Mononuclear cell (primary cell): ENCODE data around the gene SLC6A16. TPM values are rescaled to one million over a fixed set of nuclear protein-coding genes. Genes with fewer than 3 reads are reported as not detected.
"Not testable (repeated sequence)": the region's sequence is repeated elsewhere in the genome, so short reads cannot be mapped to it uniquely, and the experiment has no call there.

Source experiments
- H3K27me3 ChIP-seq: 2 replicates; pipeline ENCODE4 v1.6.0; 2011; ENCODE audit warnings: low read length, control low read depth; ENCODE audit not compliant: insufficient read depth
- H3K4me1 ChIP-seq: 2 replicates; pipeline ENCODE4 v1.5.1; 2011; ENCODE audit warnings: mild to moderate bottlenecking, low read length, control low read depth; ENCODE audit not compliant: insufficient read depth
- H3K4me3 ChIP-seq: 2 replicates; pipeline ENCODE4 v1.5.1; 2011; ENCODE audit warnings: mild to moderate bottlenecking, low read length, moderate library complexity
- H3K9me3 ChIP-seq: 2 replicates; pipeline ENCODE4 v1.5.1; 2011; ENCODE audit warnings: low read depth, mild to moderate bottlenecking, control low read depth, low read length
- total RNA-seq: library from RNA; depleted of rRNA; stranded (reverse); fragments of >200 nt; gene quantifications from one replicate; pipeline ENCODE4 v1.2.3, GENCODE V29; 2012

SLC6A16 gene
- total RNA-seq, 1 donor, result 0.73 TPM

DNA sequence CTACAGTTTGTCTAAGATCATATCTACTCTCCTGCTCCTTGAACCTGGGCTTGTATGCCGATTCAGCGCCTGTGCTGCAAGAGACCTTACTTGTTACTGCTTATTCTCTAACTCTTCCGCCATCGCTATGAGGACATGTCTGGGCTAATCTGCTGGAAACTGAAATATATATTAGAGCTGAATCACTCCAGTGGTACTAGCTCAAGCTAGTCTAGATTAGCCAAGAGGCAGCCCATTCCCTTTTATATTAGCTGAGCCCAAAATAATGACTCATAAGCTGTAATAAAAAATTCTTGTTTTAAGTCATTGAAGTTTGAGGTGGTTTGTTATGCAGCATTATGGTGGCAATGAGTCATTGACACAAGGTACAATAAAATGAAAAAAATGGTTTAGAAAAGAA lies 52.8 kb downstream of the SLC6A16 start:
- no peaks in the 10 kb centered on the region for H3K4me1 ChIP-seq
- H3K4me3 ChIP-seq, result no peak overlapping the region
- peaks cover 2% of the 10 kb centered on the region for H3K27me3 ChIP-seq
- H3K9me3 ChIP-seq, result peaks cover 3% of the 10 kb centered on the region

DNA sequence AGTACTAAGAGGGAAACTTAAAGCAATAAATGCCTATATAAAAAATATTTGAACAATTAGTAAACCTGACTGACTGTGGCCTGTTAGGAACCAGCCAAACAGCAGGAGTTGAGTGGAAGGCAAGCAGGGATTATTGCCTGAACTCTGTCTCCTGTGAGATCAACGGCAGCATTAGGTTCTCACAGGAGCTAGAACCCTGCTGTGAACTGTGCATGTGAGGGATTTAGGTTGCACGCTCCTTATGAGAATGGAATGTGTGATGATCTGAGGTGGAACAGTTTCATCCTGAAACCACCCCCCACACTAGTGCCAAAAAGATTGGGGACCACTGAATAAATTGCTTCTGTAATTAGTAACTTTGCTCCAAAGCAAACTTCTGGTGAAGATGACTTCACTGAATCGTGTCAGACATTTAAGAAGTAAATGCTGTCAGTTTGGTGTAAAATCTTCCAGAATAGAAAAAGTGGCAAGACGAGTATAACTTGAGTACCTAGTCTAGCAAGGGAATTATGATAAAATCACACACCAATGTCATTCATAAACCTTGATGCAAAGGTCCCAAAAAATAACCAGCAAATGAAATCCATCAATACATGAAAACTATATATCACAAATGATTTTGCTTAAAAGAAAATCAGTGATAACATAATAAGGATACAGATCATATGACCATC lies 53.8 kb downstream of the SLC6A16 start:
- Histone ChIP-seq H3K4me3 (no peak overlapping the region), H3K27me3 (peaks cover 2% of the 10 kb centered on the region), H3K9me3 (peaks cover 4% of the 10 kb centered on the region), H3K4me1 (no peaks in the 10 kb centered on the region)

DNA sequence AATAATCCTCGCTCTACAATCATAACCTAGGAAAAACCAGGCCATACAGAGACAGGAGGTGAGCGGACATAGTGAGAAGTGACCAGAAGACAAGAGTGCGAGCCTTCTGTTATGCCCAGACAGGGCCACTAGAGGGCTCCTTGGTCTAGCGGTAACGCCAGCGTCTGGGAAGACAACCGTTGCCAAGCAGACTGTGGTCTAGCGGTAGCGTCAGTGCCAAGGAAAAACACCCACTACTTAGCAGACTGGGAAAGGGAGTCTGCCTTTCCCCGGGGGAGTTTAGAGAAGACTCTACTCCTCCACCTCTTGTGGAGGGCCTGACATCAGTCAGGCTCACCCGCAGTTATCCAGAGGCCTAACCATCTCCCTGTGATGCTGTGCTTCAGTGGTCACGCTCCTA lies 58.6 kb downstream of the SLC6A16 start:
- not testable (repeated sequence) for H3K4me3 ChIP-seq, H3K27me3 ChIP-seq, H3K4me1 ChIP-seq
- H3K9me3 ChIP-seq, result peaks cover 14% of the 10 kb centered on the region

DNA sequence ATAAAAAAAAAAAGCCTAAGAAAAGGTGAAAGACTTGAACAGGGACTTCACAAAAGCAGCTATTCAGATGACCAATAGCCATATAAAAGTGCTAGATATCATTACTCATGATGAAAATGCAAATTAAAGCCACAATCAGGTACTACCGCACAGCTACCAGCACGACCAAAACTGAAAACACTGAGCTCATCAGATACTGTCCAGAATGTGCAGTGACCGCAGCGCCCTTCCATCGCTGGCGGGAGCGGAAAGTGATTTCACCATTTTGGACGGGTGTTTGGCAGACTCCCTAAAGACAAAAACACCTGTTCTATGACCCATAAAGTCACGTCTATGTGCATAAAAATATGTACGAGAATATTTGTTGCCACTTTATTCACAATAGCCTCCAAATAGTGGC lies 60.7 kb downstream of the SLC6A16 start:
- peaks cover 8% of the 10 kb centered on the region for H3K27me3 ChIP-seq
- no peaks in the 10 kb centered on the region for H3K4me1 ChIP-seq
- no peak overlapping the region for H3K4me3 ChIP-seq
- H3K9me3 ChIP-seq, result peaks cover 16% of the 10 kb centered on the region

DNA sequence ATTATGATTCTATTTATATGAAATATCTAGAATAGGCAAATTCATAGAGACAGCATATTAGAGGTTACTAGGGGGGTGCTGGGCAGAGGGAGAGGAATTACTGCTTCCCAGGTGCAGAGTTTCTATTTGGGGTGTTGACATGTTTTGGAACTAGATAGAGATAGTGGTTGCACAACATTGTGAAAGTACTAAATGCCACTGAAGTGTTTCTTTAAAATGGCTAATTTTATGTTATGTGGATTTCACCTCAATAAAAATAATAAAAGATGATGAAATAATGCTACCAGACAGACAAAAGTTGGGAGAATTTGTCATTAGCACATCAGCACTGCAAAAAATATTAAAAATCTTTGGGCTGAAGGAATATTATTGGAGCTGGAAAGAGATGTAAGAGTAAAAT lies 63.4 kb downstream of the SLC6A16 start:
- Histone ChIP-seq H3K9me3 (peaks cover 25% of the 10 kb centered on the region), H3K4me1 (no peaks in the 10 kb centered on the region), H3K4me3 (no peak overlapping the region), H3K27me3 (peaks cover 15% of the 10 kb centered on the region)

DNA sequence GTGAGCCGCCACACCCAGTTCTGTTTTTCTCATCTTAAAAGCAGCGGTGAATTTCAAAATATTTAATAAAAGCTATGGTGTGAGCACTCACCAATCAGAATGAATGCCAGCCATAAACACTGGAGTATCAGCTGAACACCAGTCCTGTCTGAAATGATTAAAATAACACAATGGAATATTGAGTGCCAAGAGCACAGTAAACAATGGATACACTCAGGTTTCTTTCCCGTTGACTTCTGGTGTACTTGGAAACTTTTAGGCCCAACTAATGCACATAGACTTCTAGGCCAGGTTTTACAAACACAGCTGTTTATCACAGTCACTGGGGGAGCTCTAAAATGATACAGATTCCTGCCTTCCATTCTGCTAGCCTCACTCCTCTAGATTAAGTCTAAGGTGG lies 68.3 kb downstream of the SLC6A16 start:
- no peaks in the 10 kb centered on the region for H3K4me1 ChIP-seq
- H3K4me3 ChIP-seq, result no peak overlapping the region
- H3K27me3 ChIP-seq, result peaks cover 13% of the 10 kb centered on the region
- peaks cover 15% of the 10 kb centered on the region for H3K9me3 ChIP-seq

DNA sequence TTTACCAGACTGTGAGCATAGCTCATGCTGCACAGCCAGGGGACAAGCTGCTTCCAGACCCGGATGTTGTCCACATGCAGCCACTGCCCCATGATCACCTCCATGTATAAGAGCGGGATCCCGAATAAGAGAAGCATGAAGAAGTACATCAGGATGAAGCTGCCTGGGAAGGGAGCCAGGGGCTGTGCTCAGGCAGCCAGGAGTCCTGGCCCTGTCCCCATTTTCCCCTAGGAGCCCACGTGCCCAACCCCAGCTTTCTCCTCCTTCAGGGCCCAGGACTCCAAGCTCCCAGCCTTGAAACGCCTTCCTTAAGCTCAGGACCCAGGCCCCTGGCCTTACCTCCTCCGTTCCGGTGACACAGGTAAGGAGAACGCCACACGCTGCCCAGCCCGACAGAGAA lies 69.3 kb downstream of the SLC6A16 start:
- no peaks in the 10 kb centered on the region for H3K4me1 ChIP-seq
- H3K9me3 ChIP-seq, result peaks cover 15% of the 10 kb centered on the region
- peaks cover 13% of the 10 kb centered on the region for H3K27me3 ChIP-seq
- no peak overlapping the region for H3K4me3 ChIP-seq

DNA sequence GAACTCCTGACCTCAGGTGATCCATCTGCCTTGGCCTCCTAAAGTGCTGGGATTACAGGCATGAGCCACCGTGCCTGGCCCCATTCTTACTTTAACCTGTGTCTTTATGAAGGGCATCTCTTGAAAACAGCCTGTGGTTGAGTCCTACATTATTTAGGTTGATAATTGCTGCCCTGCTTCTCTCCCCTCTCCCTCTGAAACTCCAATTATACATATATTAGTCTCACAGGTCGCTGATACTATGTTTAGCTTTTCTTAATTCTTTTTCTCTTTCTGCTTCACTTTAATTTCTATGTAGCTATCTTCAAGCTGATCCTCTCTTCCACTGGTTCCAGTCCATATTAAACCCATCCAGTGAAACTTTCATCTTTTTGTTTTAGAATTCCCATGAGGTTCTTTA lies 75.1 kb downstream of the SLC6A16 start:
- H3K4me3 ChIP-seq, result no peak overlapping the region
- peaks cover 3% of the 10 kb centered on the region for H3K27me3 ChIP-seq
- H3K4me1 ChIP-seq, result no peaks in the 10 kb centered on the region
- H3K9me3 ChIP-seq, result no peaks in the 10 kb centered on the region

DNA sequence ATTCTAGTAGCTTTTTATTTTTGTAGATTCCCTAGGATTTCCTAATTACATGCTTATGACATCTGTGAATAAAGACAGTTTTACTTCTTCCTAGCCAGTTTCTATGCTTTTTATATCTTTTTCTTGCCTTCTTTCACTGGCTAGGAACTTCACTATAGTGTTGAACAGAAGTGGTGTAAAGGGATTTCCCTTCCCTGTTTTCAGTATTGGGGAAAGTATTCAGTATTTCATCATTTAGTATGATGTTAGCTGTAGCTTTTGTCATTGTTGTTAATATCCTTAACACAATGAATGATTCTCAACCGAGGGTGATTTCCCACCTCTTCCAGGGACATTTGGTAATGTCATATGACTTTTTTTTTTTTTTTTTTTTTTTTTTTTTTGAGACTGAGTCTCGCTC lies 77.3 kb downstream of the SLC6A16 start:
- Histone ChIP-seq H3K4me3 (no peak overlapping the region), H3K27me3 (peaks cover 3% of the 10 kb centered on the region), H3K4me1 (no peaks in the 10 kb centered on the region), H3K9me3 (no peaks in the 10 kb centered on the region)

DNA sequence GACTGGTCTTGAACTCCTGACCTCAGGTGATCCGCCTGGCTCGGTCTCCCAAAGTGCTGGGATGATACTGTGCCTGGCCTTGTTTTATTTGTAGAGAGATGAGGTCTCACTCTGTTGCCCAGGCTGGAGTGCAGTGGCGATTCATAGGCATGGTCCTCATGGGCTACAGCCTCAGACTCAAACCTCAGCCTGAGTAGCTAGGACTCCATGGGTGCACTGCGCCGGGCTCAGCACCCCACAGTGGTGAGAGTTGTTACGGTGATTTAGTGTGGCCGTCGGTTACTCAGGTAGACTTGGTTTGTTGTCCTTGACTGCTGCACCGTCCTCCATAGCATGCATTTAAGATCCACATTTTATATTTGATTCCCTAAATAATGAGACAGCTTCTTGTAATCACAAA lies 80.7 kb downstream of the SLC6A16 start:
- H3K4me1 ChIP-seq, result no peaks in the 10 kb centered on the region
- H3K27me3 ChIP-seq, result no peaks in the 10 kb centered on the region
- no peak overlapping the region for H3K4me3 ChIP-seq
- H3K9me3 ChIP-seq, result no peaks in the 10 kb centered on the region

DNA sequence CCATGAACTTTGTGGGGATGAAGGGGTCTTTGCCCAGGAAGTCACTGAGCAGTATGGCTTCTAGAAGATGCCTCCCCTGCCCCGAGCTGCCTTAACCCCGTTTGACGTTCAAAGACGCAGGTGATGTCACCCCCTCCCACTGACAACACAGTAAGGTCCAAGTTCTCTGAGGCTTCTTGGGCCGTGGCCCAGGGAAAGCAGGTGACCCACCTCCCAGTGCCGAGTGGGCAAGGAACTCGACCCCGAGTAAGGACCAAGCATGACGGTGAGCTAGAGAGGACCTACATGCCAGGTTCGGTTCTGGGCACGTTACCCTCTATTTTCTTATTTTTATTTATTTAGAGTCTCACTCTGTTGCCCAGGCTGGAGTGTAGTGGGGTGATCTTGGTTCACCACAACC lies 81.3 kb downstream of the SLC6A16 start:
- Histone ChIP-seq H3K4me3 (no peak overlapping the region), H3K4me1 (no peaks in the 10 kb centered on the region), H3K27me3 (no peaks in the 10 kb centered on the region), H3K9me3 (no peaks in the 10 kb centered on the region)

DNA sequence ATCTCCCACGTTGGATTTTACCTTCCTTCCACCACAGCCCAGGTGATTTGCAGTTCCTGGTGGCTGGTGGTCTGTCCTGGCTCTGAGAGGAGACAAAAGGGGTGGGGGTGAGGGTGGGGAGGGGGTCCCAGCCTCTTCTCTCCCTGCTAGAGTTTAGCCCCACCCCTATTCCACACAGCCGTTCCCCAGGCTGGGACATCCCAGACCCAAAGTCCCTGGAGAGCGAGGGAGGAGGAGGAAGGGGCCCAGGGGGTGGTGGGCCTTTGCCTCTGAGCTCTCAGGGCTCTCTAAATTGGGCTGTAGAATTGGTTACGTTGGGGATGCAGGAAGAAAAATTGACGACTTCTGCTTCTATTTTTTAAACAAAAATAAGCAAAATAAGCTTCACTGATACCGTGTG lies 81.9 kb downstream of the SLC6A16 start:
- H3K4me3 ChIP-seq, result no peak overlapping the region
- H3K4me1 ChIP-seq, result no peaks in the 10 kb centered on the region
- no peaks in the 10 kb centered on the region for H3K9me3 ChIP-seq
- no peaks in the 10 kb centered on the region for H3K27me3 ChIP-seq

DNA sequence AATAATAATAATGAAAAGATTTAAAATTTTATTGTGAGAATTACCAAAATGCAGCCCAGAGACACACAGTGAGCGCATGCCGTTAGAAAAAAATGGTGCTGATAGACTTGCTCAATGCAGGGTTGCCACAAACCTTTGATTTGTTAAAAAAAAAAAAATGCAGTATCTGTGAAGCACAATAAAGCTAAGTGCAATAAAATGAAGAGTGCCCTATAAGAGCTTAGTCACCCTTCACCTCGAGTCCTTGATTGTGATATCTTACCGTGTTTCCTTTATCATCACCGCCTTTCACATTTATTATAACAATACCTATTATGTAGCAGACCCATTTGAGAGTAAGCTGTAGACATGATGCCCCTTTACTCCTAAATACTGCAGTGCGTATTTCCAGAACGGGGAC lies 83.2 kb downstream of the SLC6A16 start:
- no peaks in the 10 kb centered on the region for H3K4me1 ChIP-seq
- no peaks in the 10 kb centered on the region for H3K27me3 ChIP-seq
- H3K4me3 ChIP-seq, result no peak overlapping the region
- H3K9me3 ChIP-seq, result no peaks in the 10 kb centered on the region

Other genes with a start within 250 kb of the SLC6A16 start
- gene SNRNP70, start 239.7 kb downstream of the SLC6A16 start, total RNA-seq, result 136 TPM
- 2.5 TPM for gene LIN7B, start 210.8 kb downstream of the SLC6A16 start, total RNA-seq
- 3.5 TPM for gene C19orf73, start 206.0 kb downstream of the SLC6A16 start, total RNA-seq
- 1.2 TPM for gene PPFIA3, start 205.6 kb downstream of the SLC6A16 start, total RNA-seq
- not detected for gene HRC, start 169.8 kb downstream of the SLC6A16 start, total RNA-seq
- 1.5 TPM for gene TRPM4, start 167.4 kb downstream of the SLC6A16 start, total RNA-seq
- 229 TPM for gene CD37, start 10.2 kb upstream of the SLC6A16 start, total RNA-seq
- gene TEAD2, start 37.2 kb upstream of the SLC6A16 start, total RNA-seq, result 0.10 TPM
- not detected for gene DKKL1, start 38.7 kb upstream of the SLC6A16 start, total RNA-seq
- not detected for gene KASH5, start 63.1 kb upstream of the SLC6A16 start, total RNA-seq
- not detected for gene PTH2, start 98.2 kb upstream of the SLC6A16 start, total RNA-seq
- gene GFY, start 100.2 kb upstream of the SLC6A16 start, total RNA-seq, result not detected
- not detected for gene SLC17A7, start 116.3 kb upstream of the SLC6A16 start, total RNA-seq
- 45.2 TPM for gene PIH1D1, start 126.6 kb upstream of the SLC6A16 start, total RNA-seq
- 13.7 TPM for gene ALDH16A1, start 128.0 kb upstream of the SLC6A16 start, total RNA-seq
- 49.6 TPM for gene FLT3LG, start 149.0 kb upstream of the SLC6A16 start, total RNA-seq
- 4,457 TPM for gene RPL13A, start 162.4 kb upstream of the SLC6A16 start, total RNA-seq
- gene RPS11, start 171.2 kb upstream of the SLC6A16 start, total RNA-seq, result 8,046 TPM
- gene FCGRT, start 187.5 kb upstream of the SLC6A16 start, total RNA-seq, result 123 TPM
- gene RCN3, start 202.8 kb upstream of the SLC6A16 start, total RNA-seq, result 1.6 TPM